Gastroesophageal sphincter (tissue), 3 donors: ENCODE results near the gene EGF.

ENCODE experiments used
- CTCF ChIP-seq, 4 experiments: fragments of 200-600 bp in 2 of 4; fragments of 450-650 bp in 2 of 4; sonication (generic) in 1 of 4; IDR thresholded peaks; one replicate each; pipeline ENCODE4 v1.5.1; 2017 to 2019; ENCODE audit warnings: antibody characterized with exemption in 4 of 4, mild to moderate bottlenecking in 2 of 4, moderate library complexity in 2 of 4
- POLR2A ChIP-seq, 2 donors: fragments of 450-650 bp; IDR thresholded peaks; one replicate each; pipeline ENCODE4 v1.6.1; 2017; ENCODE audit warnings: antibody characterized with exemption in 2 of 2, mild to moderate bottlenecking in 2 of 2, moderate library complexity in 1 of 2
- POLR2AphosphoS5 ChIP-seq: sonication (generic); formaldehyde crosslinking; IDR thresholded peaks from one replicate; pipeline ENCODE4 v1.6.1; 2017; ENCODE audit warnings: antibody characterized with exemption

- TF ChIP-seq CTCF (IDR thresholded peaks at IDR 0.05) (no peak), POLR2AphosphoS5 (no peak), POLR2A (IDR thresholded peaks at IDR 0.05) (no peak)
Observed at GRCh38 chr4:110046588-110047049, 133.9 kb downstream of the EGF start.
